Measurements from ENCODE around the gene KRTAP19-2.

Gene KRTAP19-2

DNA sequence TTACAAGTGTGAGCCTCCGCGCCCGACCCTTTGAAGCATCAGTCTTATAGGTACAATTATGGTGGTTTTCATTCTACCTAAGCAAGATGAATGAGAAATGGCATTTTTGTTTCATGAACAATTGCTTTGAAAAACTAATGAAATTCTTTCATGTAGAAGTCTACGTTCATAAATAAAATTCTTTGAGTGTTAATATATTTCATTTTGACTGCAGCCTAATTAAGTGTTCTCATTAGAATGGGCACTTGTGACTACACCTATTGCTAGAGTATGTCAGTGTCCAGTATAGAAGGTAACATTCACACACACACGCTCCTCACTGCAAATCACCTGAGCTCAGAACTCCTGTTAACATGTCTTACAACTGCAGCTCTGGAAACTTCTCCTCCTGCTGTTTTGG is 47.3 kb downstream of the KRTAP19-2 start, which contains the start of gene KRTAP15-1:
Gene KRTAP15-1 (plus strand): TSS at position 301 of the 400 bp plus-strand sequence. CDS start 53 bp downstream, at position 354.
- ATAC-seq: no peak
- TF ChIP-seq ZC3H10 (CRISPR knock-in tag; IDR thresholded peaks at IDR 0.05) (no peak), TCF4 (CRISPR knock-in tag; IDR thresholded peaks at IDR 0.05; ENCODE audit: borderline replicate concordance) (no peak), ARNTL (CRISPR knock-in tag; IDR thresholded peaks at IDR 0.05; ENCODE audit: borderline replicate concordance, low read depth) (no peak), ZFP30 (CRISPR knock-in tag; IDR thresholded peaks at IDR 0.05) (no peak), ZNF70 (CRISPR knock-in tag; IDR thresholded peaks at IDR 0.05) (no peak), ZNF565 (CRISPR knock-in tag; conservative IDR thresholded peaks at IDR 0.05; ENCODE audit: low read depth) (no peak), OSR1 (CRISPR knock-in tag; IDR thresholded peaks at IDR 0.05) (no peak), ZFP3 (CRISPR knock-in tag; IDR thresholded peaks at IDR 0.05) (no peak), PPARA (CRISPR knock-in tag; IDR thresholded peaks at IDR 0.05; ENCODE audit: borderline replicate concordance) (no peak), ESRRG (CRISPR knock-in tag; IDR thresholded peaks at IDR 0.05) (no peak), BACH2 (CRISPR knock-in tag; IDR thresholded peaks at IDR 0.05; ENCODE audit: borderline replicate concordance) (no peak)
- TF ChIP-seq, protein P1, sequence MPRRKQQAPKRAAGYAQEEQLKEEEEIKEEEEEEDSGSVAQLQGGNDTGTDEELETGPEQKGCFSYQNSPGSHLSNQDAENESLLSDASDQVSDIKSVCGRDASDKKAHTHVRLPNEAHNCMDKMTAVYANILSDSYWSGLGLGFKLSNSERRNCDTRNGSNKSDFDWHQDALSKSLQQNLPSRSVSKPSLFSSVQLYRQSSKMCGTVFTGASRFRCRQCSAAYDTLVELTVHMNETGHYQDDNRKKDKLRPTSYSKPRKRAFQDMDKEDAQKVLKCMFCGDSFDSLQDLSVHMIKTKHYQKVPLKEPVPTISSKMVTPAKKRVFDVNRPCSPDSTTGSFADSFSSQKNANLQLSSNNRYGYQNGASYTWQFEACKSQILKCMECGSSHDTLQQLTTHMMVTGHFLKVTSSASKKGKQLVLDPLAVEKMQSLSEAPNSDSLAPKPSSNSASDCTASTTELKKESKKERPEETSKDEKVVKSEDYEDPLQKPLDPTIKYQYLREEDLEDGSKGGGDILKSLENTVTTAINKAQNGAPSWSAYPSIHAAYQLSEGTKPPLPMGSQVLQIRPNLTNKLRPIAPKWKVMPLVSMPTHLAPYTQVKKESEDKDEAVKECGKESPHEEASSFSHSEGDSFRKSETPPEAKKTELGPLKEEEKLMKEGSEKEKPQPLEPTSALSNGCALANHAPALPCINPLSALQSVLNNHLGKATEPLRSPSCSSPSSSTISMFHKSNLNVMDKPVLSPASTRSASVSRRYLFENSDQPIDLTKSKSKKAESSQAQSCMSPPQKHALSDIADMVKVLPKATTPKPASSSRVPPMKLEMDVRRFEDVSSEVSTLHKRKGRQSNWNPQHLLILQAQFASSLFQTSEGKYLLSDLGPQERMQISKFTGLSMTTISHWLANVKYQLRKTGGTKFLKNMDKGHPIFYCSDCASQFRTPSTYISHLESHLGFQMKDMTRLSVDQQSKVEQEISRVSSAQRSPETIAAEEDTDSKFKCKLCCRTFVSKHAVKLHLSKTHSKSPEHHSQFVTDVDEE (CRISPR knock-in tag; IDR thresholded peaks at IDR 0.05): no peak
- TF ChIP-seq, protein P2, sequence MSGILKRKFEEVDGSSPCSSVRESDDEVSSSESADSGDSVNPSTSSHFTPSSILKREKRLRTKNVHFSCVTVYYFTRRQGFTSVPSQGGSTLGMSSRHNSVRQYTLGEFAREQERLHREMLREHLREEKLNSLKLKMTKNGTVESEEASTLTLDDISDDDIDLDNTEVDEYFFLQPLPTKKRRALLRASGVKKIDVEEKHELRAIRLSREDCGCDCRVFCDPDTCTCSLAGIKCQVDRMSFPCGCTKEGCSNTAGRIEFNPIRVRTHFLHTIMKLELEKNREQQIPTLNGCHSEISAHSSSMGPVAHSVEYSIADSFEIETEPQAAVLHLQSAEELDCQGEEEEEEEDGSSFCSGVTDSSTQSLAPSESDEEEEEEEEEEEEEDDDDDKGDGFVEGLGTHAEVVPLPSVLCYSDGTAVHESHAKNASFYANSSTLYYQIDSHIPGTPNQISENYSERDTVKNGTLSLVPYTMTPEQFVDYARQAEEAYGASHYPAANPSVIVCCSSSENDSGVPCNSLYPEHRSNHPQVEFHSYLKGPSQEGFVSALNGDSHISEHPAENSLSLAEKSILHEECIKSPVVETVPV (CRISPR knock-in tag; IDR thresholded peaks at IDR 0.05): no peak
- TF ChIP-seq, protein P3, sequence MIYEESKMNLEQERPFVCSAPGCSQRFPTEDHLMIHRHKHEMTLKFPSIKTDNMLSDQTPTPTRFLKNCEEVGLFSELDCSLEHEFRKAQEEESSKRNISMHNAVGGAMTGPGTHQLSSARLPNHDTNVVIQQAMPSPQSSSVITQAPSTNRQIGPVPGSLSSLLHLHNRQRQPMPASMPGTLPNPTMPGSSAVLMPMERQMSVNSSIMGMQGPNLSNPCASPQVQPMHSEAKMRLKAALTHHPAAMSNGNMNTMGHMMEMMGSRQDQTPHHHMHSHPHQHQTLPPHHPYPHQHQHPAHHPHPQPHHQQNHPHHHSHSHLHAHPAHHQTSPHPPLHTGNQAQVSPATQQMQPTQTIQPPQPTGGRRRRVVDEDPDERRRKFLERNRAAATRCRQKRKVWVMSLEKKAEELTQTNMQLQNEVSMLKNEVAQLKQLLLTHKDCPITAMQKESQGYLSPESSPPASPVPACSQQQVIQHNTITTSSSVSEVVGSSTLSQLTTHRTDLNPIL (CRISPR knock-in tag; IDR thresholded peaks at IDR 0.05; ENCODE audit: low read depth): no peak
- TF ChIP-seq, protein P4, sequence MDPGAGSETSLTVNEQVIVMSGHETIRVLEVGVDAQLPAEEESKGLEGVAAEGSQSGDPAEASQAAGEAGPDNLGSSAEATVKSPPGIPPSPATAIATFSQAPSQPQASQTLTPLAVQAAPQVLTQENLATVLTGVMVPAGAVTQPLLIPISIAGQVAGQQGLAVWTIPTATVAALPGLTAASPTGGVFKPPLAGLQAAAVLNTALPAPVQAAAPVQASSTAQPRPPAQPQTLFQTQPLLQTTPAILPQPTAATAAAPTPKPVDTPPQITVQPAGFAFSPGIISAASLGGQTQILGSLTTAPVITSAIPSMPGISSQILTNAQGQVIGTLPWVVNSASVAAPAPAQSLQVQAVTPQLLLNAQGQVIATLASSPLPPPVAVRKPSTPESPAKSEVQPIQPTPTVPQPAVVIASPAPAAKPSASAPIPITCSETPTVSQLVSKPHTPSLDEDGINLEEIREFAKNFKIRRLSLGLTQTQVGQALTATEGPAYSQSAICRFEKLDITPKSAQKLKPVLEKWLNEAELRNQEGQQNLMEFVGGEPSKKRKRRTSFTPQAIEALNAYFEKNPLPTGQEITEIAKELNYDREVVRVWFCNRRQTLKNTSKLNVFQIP (CRISPR knock-in tag; IDR thresholded peaks at IDR 0.05; ENCODE audit: borderline replicate concordance, low read depth): no peak

All from SK-N-SH treated with all-trans-retinoic acid at 6 μM for 48 hours (cell line).